ENCODE data around the gene IRF2BP2. TPM values are rescaled to one million over a fixed set of nuclear protein-coding genes. Genes with fewer than 3 reads are reported as not detected.

IRF2BP2 gene
- total RNA-seq, 4 donors from 2014 or later = 82.7 to 120 (median 93.3) TPM

GRCh38 chr1:234619071-234619480 is 9.1 kb upstream of the IRF2BP2 start:
- WGBS, 2 donors (ENCODE audit: low coverage in 1 of 2) = 46 to 59% methylated on average over 3 of the region's 3 CpGs
- Histone ChIP-seq H3K4me1 (peaks cover 4 to 71% (median 34%) of the 10 kb centered on the region in 4 donors), H3K36me3 (no peaks in the 10 kb centered on the region), H3K4me3 (no peak overlapping the region), H3K9me3 (no peaks in the 10 kb centered on the region), H3K27ac (peak overlapping the region; percentile 17 to 70 (median 68)), H3K27me3 (no peaks in the 10 kb centered on the region)
- DNase-seq = no peak
- intact Hi-C loops (cut with DNase I; ENCODE audit: low total_unique reads) = loop anchor here (10.0 kb wide), 1 partner anchor 66 kb away; no protein-coding TSS in a partner anchor
- in situ Hi-C loops (cut with MboI; ENCODE audit: low pct_ligation_motif_present in 1 of 4, low pct_unique_long_range_greater_than_20kb in 1 of 4, low sequenced_read_pairs in 3 of 4) = loop anchor here in 3 of 4 donors (10.0 to 25.0 kb wide), 4 partner anchors 106 to 356 kb away; no protein-coding TSS in a partner anchor
- no peak for TF ChIP-seq POLR2A (IDR thresholded peaks at IDR 0.05)
- TF ChIP-seq EP300 (IDR thresholded peaks at IDR 0.05; ENCODE audit: low read depth) = no peak
- no peak for TF ChIP-seq POLR2AphosphoS5 (IDR thresholded peaks at IDR 0.05)
- TF ChIP-seq CTCF (IDR thresholded peaks at IDR 0.05) = no peak

- intact Hi-C loops (cut with DNase I; ENCODE audit: low total_unique reads) = loop anchor here (10.0 kb wide), 1 partner anchor 66 kb away; no protein-coding TSS in a partner anchor
- in situ Hi-C loops (cut with MboI; ENCODE audit: low pct_ligation_motif_present in 1 of 4, low pct_unique_long_range_greater_than_20kb in 1 of 4, low sequenced_read_pairs in 3 of 4) = loop anchor here in 3 of 4 donors (10.0 to 25.0 kb wide), 4 partner anchors 106 to 356 kb away; no protein-coding TSS in a partner anchor
- no peak for DNase-seq
- TF ChIP-seq CTCF (IDR thresholded peaks at IDR 0.05) = no peak
- no peak for TF ChIP-seq POLR2AphosphoS5 (IDR thresholded peaks at IDR 0.05)
- no peak for TF ChIP-seq POLR2A (IDR thresholded peaks at IDR 0.05)
- TF ChIP-seq EP300 (IDR thresholded peaks at IDR 0.05; ENCODE audit: low read depth) = no peak
- H3K27me3 ChIP-seq = no peaks in the 10 kb centered on the region
- 62 to 71% methylated on average over 4 to 5 of the region's 5 CpGs for WGBS, 2 donors (ENCODE audit: low coverage in 1 of 2)
- no peaks in the 10 kb centered on the region for H3K9me3 ChIP-seq
- H3K36me3 ChIP-seq = no peaks in the 10 kb centered on the region
- peaks cover 6 to 72% (median 35%) of the 10 kb centered on the region in 4 donors for H3K4me1 ChIP-seq
- no peak overlapping the region for H3K4me3 ChIP-seq
- peak overlapping the region; percentile 17 to 70 (median 68) for H3K27ac ChIP-seq
Measured at GRCh38 chr1:234618737-234619049, 8.7 kb upstream of the IRF2BP2 start.

GRCh38 chr1:234617986-234618736 is 8.2 kb upstream of the IRF2BP2 start:
- in situ Hi-C loops (cut with MboI; ENCODE audit: low pct_ligation_motif_present in 1 of 4, low pct_unique_long_range_greater_than_20kb in 1 of 4, low sequenced_read_pairs in 3 of 4) (loop anchor here in 3 of 4 donors (10.0 to 25.0 kb wide), 4 partner anchors 107 to 357 kb away; no protein-coding TSS in a partner anchor), intact Hi-C loops (cut with DNase I; ENCODE audit: low total_unique reads) (loop anchor here (10.0 kb wide), 1 partner anchor 67 kb away; no protein-coding TSS in a partner anchor)
- Histone ChIP-seq H3K4me1 (peaks cover 11 to 77% (median 41%) of the 10 kb centered on the region in 4 donors), H3K36me3 (no peaks in the 10 kb centered on the region), H3K27ac (peak overlapping the region; percentile 17 to 70 (median 68)), H3K4me3 (no peak overlapping the region), H3K27me3 (no peaks in the 10 kb centered on the region), H3K9me3 (no peaks in the 10 kb centered on the region)
- 74 to 77% methylated on average over 7 of the region's 7 CpGs for WGBS, 2 donors (ENCODE audit: low coverage in 1 of 2)
- no peak for TF ChIP-seq POLR2AphosphoS5 (IDR thresholded peaks at IDR 0.05)
- no peak for DNase-seq

GRCh38 chr1:234617131-234617985 is 7.4 kb upstream of the IRF2BP2 start:
- TF ChIP-seq POLR2AphosphoS5 (IDR thresholded peaks at IDR 0.05) (no peak), POLR2A (IDR thresholded peaks at IDR 0.05) (no peak), EP300 (IDR thresholded peaks at IDR 0.05; ENCODE audit: low read depth) (no peak), CTCF (IDR thresholded peaks at IDR 0.05) (no peak)
- DNase-seq = no peak
- no peaks in the 10 kb centered on the region for H3K9me3 ChIP-seq
- H3K27ac ChIP-seq = peak overlapping the region in 3 of 4 donors; percentile 11 to 48 (median 29)
- H3K36me3 ChIP-seq = no peaks in the 10 kb centered on the region
- peaks cover 17 to 81% (median 45%) of the 10 kb centered on the region in 4 donors for H3K4me1 ChIP-seq
- H3K27me3 ChIP-seq = no peaks in the 10 kb centered on the region
- intact Hi-C loops (cut with DNase I; ENCODE audit: low total_unique reads) (loop anchor here (10.0 kb wide), 1 partner anchor 67 kb away; no protein-coding TSS in a partner anchor), in situ Hi-C loops (cut with MboI; ENCODE audit: low pct_ligation_motif_present in 1 of 4, low pct_unique_long_range_greater_than_20kb in 1 of 4, low sequenced_read_pairs in 3 of 4) (loop anchor here in 3 of 4 donors (10.0 to 25.0 kb wide), 4 partner anchors 107 to 357 kb away; no protein-coding TSS in a partner anchor)
- no peak overlapping the region for H3K4me3 ChIP-seq
- 84 to 85% methylated on average over 13 to 14 of the region's 14 CpGs for WGBS, 2 donors (ENCODE audit: low coverage in 1 of 2)

Measured in transverse colon (tissue), 4 donors.